SK-N-SH treated with all-trans-retinoic acid at 6 μM for 48 hours (cell line): ENCODE data around the gene SMIM8.

ENCODE experiments used
- ISL1 ChIP-seq: fragments of 250-450 bp; sonication (Bioruptor Pico); IDR thresholded peaks from 2 replicates; pipeline ENCODE4 v2.1.2; 2022; ENCODE audit warnings: mild to moderate bottlenecking, moderate library complexity
- TCF4 ChIP-seq: fragments of 250-450 bp; sonication (Bioruptor Pico); IDR thresholded peaks from 2 replicates; pipeline ENCODE4 v1.8.0; 2021; ENCODE audit warnings: mild to moderate bottlenecking, moderate library complexity, borderline replicate concordance

GRCh38 chr6:87312860-87313259 lies 9.5 kb upstream of the SMIM8 start:
- no peak for TF ChIP-seq TCF4 (CRISPR knock-in tag)
- no peak for TF ChIP-seq ISL1
